ENCODE results near the gene GDAP2.

DNA sequence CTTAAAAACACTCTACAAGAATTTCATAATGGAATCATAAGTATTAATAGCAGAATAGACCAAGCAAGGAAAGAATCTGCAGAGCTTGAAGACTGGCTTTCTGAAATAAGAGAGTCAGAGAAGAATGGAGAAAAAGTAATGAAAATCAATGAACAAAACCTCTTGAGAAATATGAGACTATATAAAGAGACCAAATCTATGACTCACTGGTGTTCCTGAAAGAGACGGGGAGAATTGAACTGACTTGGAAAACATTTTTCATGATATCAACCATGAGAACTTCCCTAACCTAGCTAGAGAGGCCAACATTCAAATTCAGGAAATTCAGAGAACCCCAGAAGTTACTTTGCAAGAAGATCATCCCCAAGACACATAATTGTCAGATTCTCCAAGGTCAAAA, 85.6 kb downstream of the GDAP2 start:
- TF ChIP-seq EZH2 (IDR thresholded peaks at IDR 0.05; ENCODE audit: low read depth) (no peak), CTCF (conservative IDR thresholded peaks at IDR 0.05) (no peak)
